NCI-H1105 treated with DMSO at 0.1 percent for 48 hours (cell line): ENCODE data around the gene MANEAL.
"Not testable (repeated sequence)": the region's sequence is repeated elsewhere in the genome, so short reads cannot be mapped to it uniquely, and the experiment has no call there.

Experiments used
- DNase-seq: peaks from one replicate; lab custom pipeline; 2025; lab: John Stamatoyannopoulos, UW

MANEAL gene

GRCh38 chr1:37793773-37794371 is at the start of gene MANEAL:
MANEAL (plus strand) TSS chr1:37793847; CDS start chr1:37794183, 336 bp downstream.
- DNase-seq = peak; percentile 60

DNA sequence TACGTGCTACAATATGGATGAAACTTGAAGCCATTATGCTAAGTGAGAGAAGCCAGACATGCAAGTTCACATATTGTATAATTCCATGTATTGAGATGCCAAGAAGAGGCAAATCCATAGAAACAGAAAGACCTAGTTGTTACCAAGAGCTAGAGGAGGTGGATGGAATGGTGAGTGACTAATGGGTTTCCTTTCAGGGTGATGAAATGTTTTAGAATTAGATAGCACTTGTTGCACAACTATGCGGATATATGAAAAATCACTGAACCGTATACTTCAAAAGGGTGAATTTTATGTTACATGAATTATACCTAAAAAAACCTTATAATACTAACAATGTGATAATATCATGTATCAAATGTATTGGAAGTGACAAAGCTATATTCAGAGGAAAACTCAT is 46.8 kb upstream of the MANEAL start:
- DNase-seq = no peak

- DNase-seq = no peak
Measured at GRCh38 chr1:37748565-37748964, 45.1 kb upstream of the MANEAL start.

DNA sequence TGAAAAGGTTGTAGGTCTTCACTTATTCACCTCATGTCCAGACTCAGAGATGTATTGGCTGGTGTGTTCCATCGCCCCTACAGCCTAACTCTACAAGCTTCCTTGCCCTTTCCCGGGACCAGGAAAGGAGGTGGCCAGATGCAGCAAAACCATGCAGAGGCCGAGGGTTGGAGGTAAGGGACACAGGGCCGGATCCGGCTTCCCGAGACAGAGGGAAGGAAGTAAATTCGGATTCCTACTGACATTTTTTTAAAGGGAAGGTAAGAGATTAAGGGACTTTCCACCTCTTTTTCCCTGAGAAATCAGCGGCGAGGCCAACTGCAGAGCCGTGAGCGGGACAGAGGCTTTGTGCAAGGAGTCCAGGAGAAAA is 41.4 kb upstream of the MANEAL start:
- no peak for DNase-seq

- DNase-seq = peak; percentile 61
Measured at GRCh38 chr1:37752583-37753471, 40.8 kb upstream of the MANEAL start.

- DNase-seq = no peak
Measured at GRCh38 chr1:37753473-37754321, 40.0 kb upstream of the MANEAL start.

DNA sequence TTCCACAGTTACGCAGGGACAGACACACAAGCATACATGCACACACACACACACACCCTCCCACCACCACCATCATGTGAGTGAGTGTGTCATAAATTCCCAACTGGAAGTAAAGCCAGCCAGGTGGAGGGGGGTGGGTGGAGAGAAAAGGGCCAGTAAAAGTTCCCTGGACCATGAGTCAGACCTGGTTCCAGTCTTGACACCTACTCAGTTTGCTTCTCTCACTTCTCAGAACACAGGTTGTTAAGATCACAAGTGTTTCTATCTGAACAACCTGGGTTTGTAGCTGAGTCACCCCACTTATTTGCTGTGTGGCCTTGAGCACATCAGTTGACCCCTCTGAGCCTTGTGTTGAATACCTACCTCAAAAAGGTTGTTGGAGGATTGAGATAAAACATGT is 38.4 kb upstream of the MANEAL start:
- no peak for DNase-seq

DNA sequence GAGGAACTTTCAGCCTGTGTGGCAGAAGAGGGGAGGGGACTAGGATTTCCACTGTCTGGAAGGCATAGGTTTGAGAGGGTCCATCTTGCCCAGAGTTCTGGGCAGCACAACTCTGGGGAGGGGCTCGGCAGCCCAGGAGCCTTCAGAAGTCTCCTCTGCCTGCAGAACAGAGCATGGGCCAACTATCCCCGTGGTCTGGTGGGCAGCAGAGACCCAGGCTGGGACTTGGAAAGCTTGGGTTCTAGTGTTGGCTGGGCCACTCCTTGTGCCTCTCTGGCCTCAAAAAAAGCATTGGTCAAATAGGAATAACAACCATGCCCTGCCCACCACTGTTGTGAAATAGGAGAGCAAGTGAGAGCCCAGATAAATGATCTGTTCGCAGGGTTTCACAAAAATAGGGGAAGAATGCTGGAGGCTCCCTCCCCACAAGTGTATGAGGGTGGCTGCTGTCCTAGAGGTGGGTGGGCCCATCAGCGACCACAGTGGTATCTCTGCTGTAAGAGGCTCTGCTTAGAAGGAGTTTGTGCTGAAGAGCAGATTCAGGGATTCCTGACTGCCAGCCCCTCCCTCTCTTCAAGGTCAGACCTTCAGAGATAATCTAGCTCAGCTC is 37.6 kb upstream of the MANEAL start:
- no peak for DNase-seq

DNA sequence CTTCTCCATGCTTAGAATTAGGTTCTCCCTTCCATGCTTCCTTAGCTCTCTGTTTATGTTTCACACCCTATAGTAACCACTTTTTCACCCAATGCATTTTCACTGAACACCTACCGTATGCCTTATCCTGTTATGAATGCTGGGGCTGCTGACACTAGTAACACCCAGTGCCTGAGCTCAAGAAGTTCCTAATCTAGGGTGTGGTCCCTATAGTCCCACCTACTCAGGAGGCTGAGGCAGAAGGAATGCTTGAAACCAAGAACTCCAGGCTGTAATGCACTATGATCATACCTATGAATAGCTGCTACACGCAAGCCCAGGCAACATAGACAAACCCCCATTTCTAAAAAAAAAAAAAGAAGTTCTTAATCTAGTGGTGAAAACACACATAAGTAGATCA is 34.2 kb upstream of the MANEAL start:
- no peak for DNase-seq

- DNase-seq = no peak
Measured at GRCh38 chr1:37761416-37762095, 32.1 kb upstream of the MANEAL start.

- no peak for DNase-seq
Measured at GRCh38 chr1:37762516-37762915, 31.1 kb upstream of the MANEAL start.

GRCh38 chr1:37763791-37764413 is 29.7 kb upstream of the MANEAL start:
- DNase-seq = no peak

- no peak for DNase-seq
Measured at GRCh38 chr1:37764414-37764825, 29.2 kb upstream of the MANEAL start.

GRCh38 chr1:37764888-37765441 is 28.7 kb upstream of the MANEAL start, which contains the start of gene EPHA10:
EPHA10 (minus strand) TSS chr1:37765120; CDS start chr1:37765066, 54 bp downstream.
- DNase-seq = peak; percentile 81

DNA sequence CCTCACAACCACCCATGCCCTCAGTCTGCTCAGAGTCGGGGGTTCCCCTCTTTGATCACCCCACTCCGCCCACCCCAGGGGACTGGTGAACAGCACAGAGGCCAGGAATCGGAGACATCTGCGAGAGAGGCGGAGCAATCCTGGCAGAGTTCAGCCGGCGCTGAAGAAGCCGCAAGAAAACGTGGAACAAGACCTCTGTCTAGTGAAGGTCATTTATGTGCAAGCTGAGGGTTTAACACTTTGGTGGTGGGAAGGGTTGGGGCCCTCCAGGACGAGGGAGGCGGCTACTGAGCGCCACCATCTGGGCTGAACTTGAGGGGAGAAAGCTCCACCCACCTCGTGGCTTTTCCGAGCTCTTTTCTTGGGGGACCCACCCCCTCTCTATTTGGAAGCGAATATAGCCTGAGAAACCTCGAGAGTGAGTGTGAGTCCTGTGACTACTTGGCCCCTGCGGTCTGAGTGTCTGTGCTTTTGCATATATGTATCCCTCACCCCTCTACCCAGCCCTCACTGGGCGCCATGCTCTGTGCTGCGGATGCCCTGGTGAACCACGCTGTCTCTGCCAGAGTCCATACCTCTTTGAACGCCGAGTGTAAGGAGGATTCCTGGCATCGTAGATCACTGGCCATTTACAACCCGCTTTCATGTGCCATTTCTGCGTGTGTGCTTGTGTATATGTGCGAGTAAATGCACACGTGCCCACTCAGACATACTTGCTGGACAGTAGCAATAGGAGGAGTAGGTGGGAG is 27.6 kb upstream of the MANEAL start:
- peak; percentile 40 for DNase-seq

GRCh38 chr1:37767488-37767887 is 26.2 kb upstream of the MANEAL start:
- no peak for DNase-seq

DNA sequence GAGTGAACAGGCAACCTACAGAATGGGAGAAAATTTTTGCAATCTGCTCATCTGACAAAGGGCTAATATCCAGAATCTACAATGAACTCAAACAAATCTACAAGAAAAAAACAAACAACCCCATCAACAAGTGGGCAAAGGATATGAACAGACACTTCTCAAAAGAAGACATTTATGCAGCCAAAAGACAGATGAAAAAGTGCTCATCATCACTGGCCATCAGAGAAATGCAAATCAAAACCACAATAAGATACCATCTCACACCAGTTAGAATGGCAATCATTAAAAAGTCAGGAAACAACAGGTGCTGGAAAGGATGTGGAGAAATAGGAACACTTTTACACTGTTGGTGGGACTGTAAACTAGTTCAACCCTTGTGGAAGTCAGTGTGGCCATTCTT is 22.2 kb upstream of the MANEAL start:
- not testable (repeated sequence) for DNase-seq

DNA sequence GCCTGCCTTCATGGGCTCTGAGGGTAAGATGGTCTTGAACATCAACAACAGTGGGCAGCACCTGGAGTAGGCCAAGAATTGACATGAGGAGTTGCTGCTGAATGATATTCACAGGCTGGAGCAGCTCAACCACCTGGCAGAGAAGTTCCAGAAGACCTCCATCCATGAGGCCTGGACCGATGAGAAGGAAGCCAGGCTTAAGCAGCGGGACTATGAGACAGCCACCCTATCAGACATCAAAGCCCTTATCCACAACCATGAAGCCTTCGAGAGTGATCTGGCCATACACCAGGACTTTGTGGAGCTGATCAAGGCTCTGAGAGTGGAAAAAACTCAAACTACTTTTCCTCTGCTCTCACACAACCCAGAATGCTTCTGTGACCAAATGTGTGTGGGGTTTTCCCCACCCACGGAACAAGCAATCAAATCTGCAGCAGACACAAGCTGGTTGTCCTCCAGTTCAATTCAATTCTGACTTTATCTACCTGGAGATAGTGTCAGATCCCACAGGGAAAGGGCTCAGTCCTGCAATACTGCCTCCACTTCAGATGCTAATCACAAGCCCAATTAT is 16.6 kb upstream of the MANEAL start:
- no peak for DNase-seq

DNA sequence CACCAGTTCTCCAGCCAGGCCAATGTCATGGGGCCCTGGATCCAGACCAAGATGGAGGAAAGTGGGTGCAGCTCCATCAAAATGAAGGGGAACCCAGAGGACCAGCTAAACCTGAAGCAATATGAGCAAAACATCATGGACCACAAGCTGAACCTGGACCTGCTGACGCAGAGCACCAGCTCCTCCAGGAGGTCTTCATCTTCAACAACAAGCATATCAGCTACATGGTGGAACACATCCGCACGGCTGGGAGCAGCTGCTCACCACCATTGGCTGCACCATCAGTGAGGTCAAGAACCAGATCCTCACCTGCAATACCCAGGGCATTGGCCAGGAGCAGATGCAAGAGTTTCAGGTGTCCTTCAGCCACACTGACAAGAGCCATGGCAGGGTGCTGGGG is 15.0 kb upstream of the MANEAL start:
- no peak for DNase-seq

DNA sequence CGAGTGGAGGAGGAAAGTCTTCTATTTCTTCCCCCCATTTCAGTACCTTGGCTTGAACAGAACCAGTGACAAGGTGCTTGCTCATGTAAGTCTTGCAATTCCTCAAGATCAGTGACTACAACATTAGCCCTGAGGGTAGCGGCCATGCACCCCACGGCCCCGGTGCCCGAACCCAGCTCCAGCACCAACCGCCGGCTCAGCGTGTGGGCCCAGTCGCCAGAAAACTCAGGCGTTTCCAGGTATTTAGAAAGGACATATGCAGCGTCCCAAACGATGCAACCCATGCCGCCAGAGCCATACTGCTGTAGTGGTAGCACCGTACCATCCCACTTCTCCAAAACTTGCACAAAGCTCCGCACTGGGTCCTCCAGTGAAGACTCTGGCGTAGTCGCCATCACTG is 11.2 kb upstream of the MANEAL start:
- DNase-seq = no peak
